DMS114 treated with DMSO at 0.1 percent for 48 hours (cell line): ENCODE data around the gene CEND1.

Experiments
- DNase-seq: peaks from one replicate; lab custom pipeline; 2025; ENCODE audit not compliant: unreplicated experiment; lab: John Stamatoyannopoulos, UW

CEND1 gene

DNA sequence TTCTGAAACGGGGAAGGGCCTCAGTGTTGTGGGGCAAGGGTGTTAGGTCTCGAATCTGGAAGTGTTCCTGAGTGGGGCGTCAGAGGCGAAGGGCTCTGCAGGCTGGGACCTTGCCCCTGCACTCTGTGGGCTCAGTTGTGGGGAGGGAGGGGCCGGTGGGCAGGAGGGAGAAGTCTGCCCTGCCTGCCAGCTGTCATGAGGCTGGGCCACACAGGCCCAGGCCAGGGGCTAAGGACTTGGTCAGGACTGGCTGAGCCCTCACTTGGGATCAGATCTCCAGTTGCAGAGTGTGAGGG, 38.0 kb upstream of the CEND1 start, which contains the start of gene CRACR2B:
Gene CRACR2B, plus strand, starts transcription at position 23 of the 296 bp plus-strand sequence. CDS start 689 bp downstream, outside the sequence.
- DNase-seq, result no peak

DNA sequence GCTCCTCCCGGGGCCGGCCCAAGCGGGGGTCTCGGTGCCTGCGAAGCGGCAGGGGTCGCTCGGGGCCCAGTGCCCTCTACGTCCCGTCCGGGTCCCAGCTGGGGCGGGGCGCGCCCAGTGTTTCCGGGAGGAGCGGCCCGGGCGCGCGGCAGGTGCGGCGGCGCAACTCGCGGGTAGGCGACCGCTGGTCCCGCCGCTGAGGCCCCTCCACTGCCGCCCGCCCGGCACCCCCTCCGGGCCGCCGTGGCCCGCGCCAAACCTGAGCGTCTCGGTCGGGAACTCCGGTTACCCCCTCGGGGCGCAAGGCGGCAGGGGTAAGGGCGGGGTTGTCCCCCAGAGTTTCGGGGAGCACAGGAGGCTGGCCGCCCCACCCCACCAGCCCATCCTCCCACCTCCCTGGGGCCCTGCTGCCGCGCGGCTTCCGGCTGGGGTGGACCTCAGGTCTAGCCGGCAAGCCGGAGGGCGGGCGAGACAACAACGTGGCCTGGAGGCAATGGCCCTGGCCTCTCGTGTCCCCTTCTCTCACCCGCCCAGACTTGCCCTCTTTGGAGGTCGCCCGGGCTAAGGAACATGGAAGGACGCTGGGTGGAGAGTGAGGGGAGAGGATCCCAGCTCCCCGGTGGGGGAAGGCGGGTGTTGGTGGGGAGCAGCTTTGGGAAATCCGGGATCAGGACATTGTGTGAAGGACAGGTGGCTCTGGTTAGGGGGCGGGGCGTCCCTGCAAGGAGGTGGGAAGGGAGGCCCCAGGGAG, 37.4 kb upstream of the CEND1 start:
- no peak for DNase-seq

DNA sequence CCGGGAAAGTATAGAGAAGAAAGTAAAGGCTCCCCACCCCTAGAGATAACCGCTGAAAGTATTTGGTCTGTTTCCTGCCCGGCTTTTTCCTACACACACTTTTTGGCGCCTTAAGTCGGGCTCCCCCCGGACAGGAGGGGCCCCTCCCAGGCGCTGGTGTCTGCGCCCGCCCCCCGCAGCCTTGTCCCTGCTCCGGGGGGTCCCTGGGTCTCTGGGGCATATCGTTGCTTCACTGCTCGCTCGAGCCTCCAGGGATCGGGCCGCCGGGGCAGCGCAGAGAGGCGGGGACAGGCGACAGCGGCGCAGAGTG, 36.9 kb upstream of the CEND1 start:
- no peak for DNase-seq

DNA sequence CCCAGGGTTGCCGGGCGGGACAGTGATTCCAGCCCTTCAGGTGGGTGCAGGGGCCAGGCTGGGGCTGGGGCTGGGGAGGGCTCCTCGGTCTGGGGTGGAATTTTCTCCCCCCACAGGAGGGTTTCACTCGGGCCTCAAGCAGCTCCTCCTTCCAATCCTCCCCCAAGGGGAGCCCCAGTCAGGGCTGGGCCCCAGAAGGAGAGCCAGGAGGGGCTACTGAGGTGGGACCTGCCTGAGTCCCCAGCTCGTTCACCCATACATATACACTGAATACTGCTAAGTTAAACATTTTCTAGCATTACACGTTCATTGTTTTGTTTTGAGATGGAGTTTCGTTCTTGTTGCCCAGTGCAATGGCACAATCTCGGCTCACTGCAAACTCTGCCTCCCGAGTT, 36.3 kb upstream of the CEND1 start:
- DNase-seq, result no peak

DNA sequence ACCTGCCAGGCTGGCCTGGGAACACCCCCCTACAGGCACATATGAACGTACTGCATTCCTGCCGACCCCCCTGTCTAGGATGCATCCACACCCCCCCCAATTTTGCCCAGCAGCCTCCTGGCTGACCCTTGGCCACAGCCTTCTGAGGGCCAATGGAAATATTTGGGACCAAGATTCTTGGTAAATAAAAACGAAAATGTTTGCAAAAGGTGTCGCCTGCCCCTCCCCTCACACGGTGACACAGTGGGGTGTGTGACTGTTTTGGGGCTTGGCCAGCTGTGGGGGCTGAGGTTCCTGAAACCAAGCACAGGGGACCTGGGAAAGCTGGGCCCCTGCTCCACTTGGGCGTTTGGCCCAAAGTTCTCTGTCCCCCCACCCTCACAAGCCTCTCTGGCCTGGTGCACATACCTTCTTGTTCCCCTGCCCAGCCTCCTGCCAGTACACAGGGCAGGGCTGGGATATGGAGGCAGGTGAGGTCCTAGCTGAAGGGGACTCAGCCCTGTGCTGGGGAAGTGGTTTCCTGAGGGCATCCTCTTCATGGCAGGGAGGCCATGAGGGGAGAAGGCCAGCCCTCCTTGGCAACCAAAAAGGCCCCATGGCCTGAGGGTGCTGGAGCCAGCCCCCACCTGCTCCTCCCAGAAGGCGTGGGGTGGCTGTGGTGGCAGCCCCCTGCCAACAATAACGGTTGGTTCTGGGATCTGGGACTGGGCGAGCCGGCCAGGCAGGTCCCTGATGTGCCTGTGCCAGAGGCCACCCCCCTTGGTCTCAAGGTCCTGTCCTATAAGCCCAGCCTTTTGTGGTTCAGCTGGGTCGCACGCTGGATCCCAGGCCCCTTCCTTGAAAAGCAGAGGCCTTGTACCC, 35.7 kb upstream of the CEND1 start:
- DNase-seq, result no peak

DNA sequence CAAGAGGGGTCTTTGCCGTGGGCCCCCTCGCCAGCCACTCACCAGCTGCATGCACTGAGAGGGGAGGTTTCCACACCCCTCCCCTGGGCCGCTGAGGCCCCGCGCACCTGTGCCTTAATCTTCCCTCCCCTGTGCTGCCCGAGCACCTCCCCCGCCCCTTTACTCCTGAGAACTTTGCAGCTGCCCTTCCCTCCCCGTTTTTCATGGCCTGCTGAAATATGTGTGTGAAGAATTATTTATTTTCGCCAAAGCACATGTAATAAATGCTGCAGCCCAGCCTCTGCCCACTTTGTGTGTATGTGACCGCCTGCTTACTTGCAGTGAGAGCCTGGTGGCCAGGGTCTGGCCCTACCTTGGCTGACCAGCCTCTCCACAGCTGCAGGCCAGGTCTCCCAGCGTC, 35.1 kb upstream of the CEND1 start:
- no peak for DNase-seq

DNA sequence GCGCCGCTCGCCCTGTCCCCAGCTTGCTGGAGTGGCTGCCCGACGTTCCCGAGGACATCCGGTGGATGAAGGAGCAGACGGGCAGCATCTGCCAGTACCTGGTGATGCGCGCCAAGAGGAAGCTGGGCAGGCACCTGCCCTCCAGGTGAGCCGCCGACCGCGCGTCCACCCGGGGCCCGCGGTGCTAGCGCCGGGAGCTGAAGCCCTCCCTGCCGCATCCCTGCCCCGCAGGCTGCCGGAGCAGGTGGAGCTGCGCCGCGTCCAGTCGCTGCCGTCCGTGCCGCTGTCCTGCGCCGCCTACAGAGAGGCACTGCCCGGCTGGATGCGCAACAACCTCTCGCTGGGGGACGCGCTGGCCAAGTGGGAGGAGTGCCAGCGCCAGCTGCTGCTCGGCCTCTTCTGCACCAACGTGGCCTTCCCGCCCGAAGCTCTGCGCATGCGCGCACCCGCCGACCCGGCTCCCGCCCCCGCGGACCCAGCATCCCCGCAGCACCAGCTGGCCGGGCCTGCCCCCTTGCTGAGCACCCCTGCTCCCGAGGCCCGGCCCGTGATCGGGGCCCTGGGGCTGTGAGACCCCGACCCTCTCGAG, 34.5 kb upstream of the CEND1 start:
- no peak for DNase-seq

DNA sequence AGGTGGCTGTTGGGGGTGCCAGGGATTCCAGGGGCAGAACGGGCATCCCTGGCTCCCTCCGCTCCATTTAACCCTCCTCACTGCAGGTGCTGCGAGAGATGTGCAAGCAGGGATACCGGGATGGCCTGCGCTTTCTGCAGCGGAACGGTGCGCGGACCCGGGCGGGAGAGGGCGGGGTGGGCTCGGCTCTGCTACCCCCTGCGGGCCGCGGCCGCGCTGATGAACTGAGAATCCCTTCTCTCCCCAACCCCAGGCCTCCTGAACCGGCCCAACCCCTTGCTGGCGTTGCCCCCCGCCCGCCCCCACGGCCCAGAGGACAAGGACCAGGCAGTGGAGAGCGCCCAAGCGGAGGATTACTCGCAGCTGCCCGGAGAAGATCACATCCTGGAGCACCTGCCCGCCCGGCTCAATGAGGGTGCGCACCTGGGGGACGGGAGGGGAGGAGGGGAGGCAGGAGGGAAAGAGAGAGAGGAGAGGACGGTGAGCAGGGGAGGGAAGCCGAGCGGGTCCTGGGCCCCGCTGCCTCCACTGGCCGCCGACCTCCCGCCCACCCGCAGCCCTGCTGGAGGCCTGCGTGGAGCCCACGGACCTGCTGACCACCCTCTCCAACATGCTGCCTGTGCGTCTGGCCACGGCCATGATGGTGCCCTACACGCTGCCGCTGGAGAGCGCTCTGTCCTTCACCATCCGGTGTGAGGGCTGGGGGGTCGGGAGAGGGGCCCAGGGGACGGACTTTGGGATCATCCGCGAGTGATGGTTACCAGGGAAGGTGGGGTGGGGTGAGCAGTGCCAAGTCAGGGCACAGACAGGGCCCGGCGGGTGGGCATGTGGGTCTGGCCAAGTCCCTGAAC, 33.8 kb upstream of the CEND1 start:
- DNase-seq, result no peak

DNA sequence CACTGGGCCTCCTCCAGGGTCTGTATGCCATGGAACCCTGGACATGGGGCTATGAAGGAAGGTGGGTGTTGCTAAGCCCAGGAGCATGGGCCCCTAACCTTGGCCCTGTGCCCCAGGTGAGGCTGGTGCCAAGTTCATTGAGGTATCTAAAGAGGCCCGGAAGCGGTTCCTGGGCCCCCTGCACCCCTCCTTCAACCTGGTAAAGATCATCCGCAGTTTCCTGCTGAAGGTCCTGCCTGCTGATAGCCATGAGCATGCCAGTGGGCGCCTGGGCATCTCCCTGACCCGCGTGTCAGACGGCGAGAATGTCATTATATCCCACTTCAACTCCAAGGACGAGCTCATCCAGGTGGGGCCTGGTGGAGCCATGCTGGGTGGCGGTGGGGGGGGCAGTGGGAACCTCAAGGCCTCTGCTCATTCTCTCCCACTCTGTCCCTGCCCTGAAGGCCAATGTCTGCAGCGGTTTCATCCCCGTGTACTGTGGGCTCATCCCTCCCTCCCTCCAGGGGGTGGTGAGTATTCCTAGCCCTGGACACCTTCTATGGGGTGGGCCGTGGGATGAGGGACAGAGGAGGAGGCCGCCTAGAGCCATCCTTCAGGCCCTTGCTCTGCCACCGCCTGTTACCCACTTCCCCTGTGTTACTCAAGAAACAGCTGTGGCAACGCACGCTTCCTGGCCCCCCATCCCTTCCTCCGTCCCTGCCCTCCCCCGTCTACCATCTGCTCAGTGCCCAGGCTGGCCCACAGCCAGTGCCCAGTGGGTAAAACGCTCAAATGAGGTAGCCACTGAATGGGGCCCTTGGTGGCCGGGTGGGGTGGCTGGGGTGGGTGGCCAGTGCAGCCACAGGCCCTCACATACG, 31.9 kb upstream of the CEND1 start:
- no peak for DNase-seq

DNA sequence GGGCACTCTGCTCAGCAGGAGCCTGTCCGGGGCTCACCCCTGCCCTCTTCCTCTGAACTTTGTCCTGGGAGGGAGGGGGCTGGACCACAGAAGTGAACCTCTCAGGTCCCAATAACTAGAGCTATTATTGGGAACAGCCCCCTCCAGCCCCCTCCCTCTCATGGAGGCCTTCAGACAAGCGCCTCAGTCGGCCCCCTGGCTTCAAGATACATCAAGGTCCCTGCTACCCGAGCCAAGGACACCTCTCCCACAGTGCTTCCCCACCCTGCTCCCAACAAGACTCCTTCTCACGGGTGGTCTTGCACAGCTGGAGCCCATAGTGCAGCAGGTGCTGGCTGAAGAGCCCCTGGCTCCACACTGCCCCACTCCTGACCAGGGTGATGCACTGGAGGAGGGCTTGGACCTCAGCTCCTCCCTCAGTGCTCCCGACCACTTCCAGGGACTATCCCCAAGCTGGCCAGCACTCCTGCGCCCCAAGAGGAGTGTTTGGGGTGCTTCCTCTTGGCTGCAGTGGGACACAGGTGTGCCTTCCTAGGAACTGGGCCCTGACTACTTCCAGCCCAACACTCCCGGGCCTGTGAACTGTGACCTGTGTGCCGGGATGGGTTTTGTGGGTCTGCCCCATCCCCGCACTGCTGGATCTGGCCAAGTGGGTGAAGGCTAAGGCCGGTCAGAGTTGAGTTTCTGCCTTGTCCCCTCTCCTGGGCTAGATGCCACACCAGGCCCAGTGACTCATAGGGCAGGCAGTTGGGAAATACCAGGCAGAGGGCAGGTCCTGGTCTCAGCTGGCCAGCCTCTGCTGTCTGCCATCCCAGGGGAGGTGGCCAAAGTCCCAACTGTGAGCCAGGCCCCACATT, 31.0 kb upstream of the CEND1 start:
- DNase-seq, result no peak

DNA sequence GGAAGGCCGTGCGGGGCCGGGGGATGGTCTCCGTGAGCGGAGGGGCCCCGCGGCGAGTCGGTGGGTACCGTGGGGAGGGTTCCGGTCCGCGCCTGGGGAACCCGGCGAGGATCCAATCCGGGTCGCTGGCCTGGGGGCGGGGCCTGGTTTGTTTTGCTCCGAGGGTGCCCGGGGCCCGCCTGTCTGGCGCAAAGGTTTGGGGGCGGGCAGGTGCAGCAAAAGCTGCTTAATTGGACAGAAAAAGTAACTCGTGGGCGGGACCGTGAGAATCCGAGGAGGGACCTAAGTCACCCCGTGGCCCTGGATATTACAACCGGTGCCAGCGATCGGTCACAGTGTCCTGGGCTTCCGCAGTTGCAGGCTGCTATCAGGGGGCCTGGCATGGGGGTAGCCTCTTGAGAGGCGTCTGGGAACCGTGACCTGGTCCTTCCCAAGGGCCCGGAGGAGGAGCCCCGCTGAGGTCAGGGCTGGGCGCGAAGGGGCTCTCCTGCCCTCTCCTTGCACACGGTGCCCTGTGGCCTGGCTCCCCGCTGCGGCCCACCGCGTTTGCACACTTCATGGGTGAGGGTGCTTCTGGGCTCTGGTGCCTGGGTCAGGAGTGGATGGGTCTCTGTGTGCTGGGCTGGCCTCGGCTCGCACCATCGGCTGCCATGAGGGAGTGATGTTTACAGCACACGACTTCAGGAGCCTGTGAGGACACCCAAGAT, 30.2 kb upstream of the CEND1 start:
- DNase-seq, result no peak

DNA sequence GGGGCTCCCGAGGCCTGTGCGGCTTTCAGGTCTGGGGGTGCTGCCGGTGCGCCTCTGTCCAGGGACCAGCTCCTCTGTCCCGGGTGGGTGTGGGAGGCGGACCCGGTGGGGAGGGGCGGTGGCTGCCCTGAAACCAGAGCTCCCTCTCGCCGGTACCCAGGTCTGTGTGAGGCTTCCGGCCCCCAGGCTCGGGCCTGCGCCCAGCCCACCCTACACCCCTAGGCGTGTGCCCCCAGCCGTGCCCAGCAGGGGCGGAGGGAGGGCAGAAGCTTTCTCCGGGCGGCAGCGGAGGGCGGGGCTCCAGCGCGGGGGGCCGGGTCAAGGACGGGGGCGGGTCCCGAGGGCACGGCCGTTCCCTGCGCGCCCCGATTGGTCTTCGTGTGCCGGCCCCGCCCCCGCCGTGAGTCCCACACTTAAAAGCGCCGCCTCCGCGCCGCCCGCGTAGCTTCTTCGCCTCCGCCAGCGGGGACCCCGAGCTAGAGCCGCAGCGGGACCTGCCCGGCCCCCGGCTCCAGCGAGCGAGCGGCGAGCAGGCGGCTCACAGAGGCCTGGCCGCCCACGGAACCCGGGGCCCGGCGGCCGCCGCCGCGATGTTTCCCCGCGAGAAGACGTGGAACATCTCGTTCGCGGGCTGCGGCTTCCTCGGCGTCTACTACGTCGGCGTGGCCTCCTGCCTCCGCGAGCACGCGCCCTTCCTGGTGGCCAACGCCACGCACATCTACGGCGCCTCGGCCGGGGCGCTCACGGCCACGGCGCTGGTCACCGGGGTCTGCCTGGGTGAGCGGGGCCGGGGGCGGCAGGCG, 29.4 kb upstream of the CEND1 start:
- peak; percentile 26 for DNase-seq

DNA sequence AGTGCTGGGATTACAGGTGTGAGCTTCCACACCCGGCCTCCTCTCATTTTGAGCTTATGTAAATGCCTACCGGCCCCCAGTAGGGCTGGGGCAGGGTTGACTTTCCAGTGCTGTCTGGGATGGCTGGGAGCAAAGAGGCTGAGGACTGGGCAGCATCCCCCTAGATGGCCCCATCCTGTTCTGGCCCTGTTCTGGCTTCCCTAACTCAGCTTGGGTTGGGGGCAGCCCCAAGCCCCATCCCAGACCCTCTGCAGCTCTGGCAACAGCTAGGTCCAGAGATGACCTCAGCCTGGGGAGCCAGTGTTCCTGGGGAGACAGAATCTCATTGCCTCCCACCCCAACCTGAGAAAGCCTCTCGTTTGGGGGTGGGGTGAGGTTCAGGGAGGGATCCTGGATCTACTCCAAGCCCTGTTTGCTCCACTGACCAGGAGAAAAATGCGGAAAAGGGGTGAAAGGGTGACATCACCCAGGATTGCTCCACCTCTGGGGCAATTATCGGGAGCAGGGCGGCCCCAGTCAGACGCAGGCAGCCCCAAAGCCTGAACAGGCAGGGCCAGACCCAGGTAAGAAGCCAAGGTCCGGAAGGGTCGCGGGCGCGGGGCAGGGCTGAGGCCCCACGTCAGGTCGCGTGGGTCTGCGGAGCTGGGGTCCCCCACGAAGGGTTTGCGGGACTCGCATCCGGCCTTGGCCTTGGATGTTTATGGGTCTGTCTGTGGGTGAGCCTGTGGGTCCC, 28.7 kb upstream of the CEND1 start, which contains the start of gene PNPLA2:
Gene PNPLA2, plus strand, starts transcription at position 519 of the 733 bp plus-strand sequence. CDS start 805 bp downstream, outside the sequence.
- no peak for DNase-seq

DNA sequence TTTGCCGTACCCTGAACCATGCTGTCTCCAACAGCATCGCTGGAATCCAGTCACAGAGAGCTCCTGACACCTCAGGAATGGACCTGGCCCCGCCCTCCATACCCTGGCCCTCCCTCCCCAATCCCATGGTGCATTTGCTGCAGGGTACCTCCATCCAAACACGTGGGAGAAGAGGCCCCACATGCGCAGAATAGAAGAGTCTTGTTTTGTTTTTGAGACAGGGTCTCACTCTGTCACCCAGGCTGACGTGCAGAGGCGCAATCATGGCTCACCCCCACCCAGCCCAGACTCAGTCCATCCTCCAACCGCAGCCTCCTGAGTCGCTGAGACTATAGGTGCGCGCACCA, 26.5 kb upstream of the CEND1 start:
- DNase-seq, result no peak

DNA sequence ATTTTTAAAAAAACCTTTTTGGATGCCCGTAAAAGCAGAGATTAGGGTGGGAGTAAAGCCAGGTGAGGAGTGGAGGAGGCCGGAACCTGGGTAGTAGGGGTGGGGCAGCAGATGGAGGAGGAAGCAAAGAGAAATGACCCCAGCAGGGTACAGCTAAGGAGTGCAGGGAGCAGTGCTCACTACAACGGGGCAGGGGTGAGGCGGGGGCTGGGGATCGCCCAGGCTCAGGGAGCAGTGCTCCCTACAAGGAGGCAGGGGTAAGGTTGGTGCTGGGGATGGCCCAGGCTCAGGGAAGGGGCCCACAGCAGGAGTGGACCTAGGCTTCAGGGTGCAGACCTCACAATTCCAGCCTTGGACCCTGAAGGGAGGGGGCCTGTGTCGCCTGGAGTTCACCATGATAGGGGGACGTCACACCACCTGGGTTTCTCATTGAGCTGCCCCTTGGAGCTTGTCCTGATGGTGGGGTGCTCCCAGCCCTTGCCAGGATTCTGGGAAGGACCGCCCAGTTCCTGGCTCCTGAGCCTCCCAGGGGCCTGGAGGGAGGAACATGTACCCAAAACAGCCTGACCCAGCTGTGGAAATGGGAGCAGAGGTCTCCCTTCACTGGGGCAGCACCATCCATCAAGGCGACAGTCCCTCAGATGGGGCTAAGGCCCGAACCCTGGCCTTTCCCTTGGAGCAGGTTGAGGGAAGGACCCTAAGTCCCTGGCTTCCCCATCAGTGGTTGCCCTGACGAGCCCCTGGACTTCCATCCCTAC, 26.0 kb upstream of the CEND1 start:
- DNase-seq, result no peak

DNA sequence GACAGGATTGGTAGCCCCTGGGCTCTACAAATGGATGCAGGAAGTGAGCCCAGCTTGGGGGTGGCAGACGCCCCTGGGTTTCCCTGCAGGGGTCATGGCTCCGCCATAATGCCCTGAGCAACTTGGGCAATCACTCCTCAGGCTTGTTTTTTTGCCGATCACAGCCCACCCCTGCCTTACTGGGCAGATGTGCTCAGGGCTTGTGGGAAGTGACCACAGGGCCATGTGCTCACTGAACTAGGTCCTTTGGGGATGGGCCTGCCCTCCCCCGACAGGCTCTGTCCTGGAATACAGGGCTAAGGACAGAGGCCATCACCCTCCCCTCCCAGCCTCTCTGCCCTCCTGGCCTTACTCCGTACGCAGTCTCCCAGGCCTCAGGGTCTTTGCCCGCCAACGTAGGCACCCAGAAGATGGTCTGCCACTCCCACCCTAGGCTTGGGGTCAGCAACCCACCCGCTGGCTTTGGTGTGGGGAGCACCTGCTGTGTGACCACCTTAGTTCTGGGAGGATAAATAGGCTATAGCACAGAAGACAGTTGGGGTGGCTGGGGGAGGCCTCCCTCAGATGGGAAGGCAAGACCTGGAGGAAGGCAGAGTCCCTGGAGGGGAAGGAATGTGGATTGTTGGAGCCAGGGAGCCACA, 23.7 kb upstream of the CEND1 start:
- DNase-seq, result no peak
